Gastrocnemius medialis (tissue), 4 donors: ENCODE results near the gene ENTREP1.

Source experiments
- CTCF ChIP-seq, 5 experiments: fragments of 450-650 bp in 3 of 5; fragments of 200-600 bp in 2 of 5; sonication (generic) in 2 of 5; IDR thresholded peaks in 4 of 5; conservative IDR thresholded peaks in 1 of 5; 1 replicate in 4 of 5; 2 replicates in 1 of 5; pipeline ENCODE4 v1.5.1; 2016 to 2019; ENCODE audit warnings: antibody characterized with exemption in 5 of 5, mild to moderate bottlenecking in 3 of 5, moderate library complexity in 3 of 5
- POLR2A ChIP-seq, 2 donors: fragments of 450-650 bp; IDR thresholded peaks; one replicate each; pipeline ENCODE4 v1.6.1; 2017; ENCODE audit warnings: antibody characterized with exemption in 2 of 2, mild to moderate bottlenecking in 2 of 2, moderate library complexity in 2 of 2

DNA sequence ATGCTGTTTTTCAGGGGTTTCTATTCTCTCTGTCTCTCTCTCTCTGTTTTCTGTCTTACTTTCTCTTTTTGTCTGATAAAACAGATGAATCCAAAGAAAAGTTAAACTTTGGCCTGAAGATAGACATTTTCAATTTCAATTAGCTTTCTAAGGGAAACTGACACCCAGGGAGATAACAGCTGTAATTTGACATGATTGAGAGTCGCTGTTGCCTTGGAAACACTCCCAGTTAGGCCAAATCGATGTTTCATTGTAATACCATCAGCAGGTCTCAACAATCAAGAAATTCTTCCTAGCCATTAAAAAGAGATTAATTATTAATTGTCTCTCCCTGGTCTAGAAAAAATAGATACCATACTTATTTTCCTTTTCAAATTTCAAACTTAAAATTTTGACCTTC lies 53.0 kb downstream of the ENTREP1 start:
- TF ChIP-seq CTCF (IDR thresholded peaks at IDR 0.05 in 4 of 5, conservative IDR thresholded peaks at IDR 0.05 in 1 of 5): no peak
- TF ChIP-seq POLR2A (IDR thresholded peaks at IDR 0.05): no peak
